Common myeloid progenitor, CD34-positive (primary cell): ENCODE data around the gene NRCAM.
"Not testable (repeated sequence)": the region's sequence is repeated elsewhere in the genome, so short reads cannot be mapped to it uniquely, and the experiment has no call there.

Experiments
- CTCF ChIA-PET: fragments of 350-600 bp; sonication (Branson Sonifier 250); formaldehyde crosslinking; loops from one replicate; lab custom pipeline; 2021; ENCODE audit warnings: antibody characterized with exemption; lab: Charles Lee
- POLR2A ChIA-PET: fragments of 350-600 bp; sonication (Branson Sonifier 250); formaldehyde crosslinking; loops from one replicate; lab custom pipeline; 2021; ENCODE audit warnings: antibody characterized with exemption; lab: Charles Lee
- DNase-seq, 3 donors: peaks; one replicate each; pipeline versions ENCODE4 v3.0.0 to v3.0.0-alpha.2; 2013
- H3K27ac ChIP-seq, 2 experiments: 1 replicate in 1 of 2; 2 replicates in 1 of 2; pipeline ENCODE4 v1.7.0; 2013; ENCODE audit warnings: inconsistent platforms in 2 of 2, low read length in 2 of 2, mild to moderate bottlenecking in 2 of 2, low read depth in 1 of 2, moderate library complexity in 1 of 2; ENCODE audit not compliant: severe bottlenecking in 2 of 2, insufficient read depth in 1 of 2, poor library complexity in 1 of 2
- H3K27me3 ChIP-seq, 5 experiments: replicated peaks in 2 of 5; 1 replicate in 3 of 5; 2 replicates in 2 of 5; pipeline versions ENCODE4 v1.6.1 to v1.7.0; 2013; ENCODE audit warnings: low read length in 4 of 5, mild to moderate bottlenecking in 2 of 5, moderate library complexity in 2 of 5, inconsistent platforms in 1 of 5; ENCODE audit not compliant: insufficient read depth in 5 of 5, control insufficient read depth in 4 of 5
- H3K36me3 ChIP-seq, 4 experiments: 1 replicate in 2 of 4; 2 replicates in 2 of 4; pipeline versions ENCODE4 v1.6.1 to v1.7.0; 2013; ENCODE audit warnings: low read length in 3 of 4, control low read depth in 1 of 4, mild to moderate bottlenecking in 1 of 4; ENCODE audit not compliant: control insufficient read depth in 4 of 4, insufficient read depth in 4 of 4
- H3K4me1 ChIP-seq, 4 experiments: 1 replicate in 3 of 4; 2 replicates in 1 of 4; pipeline versions ENCODE4 v1.6.1 to v1.7.1; 2013; ENCODE audit warnings: low read length in 3 of 4, mild to moderate bottlenecking in 3 of 4, control low read depth in 1 of 4, inconsistent platforms in 1 of 4, moderate library complexity in 1 of 4; ENCODE audit not compliant: control insufficient read depth in 4 of 4, insufficient read depth in 4 of 4; ENCODE audit errors: control extremely low read depth in 1 of 4
- H3K4me3 ChIP-seq, 7 experiments: 1 replicate in 4 of 7; 2 replicates in 3 of 7; pipeline versions ENCODE4 v1.5.1 to v1.7.0; 2013; ENCODE audit warnings: mild to moderate bottlenecking in 7 of 7, low read length in 6 of 7, moderate library complexity in 6 of 7, inconsistent platforms in 2 of 7, low read depth in 2 of 7, control low read depth in 1 of 7; ENCODE audit not compliant: insufficient read depth in 4 of 7, control insufficient read depth in 1 of 7; ENCODE audit errors: extremely low read depth in 1 of 7
- H3K9me3 ChIP-seq, 5 experiments: 1 replicate in 4 of 5; 2 replicates in 1 of 5; pipeline versions ENCODE4 v1.6.1 to v1.7.1; 2013; ENCODE audit warnings: low read length in 4 of 5, mild to moderate bottlenecking in 2 of 5, inconsistent platforms in 1 of 5, low read depth in 1 of 5, moderate library complexity in 1 of 5; ENCODE audit not compliant: control insufficient read depth in 4 of 5, insufficient read depth in 2 of 5; ENCODE audit errors: control extremely low read depth in 1 of 5
- WGBS: methylation state at CpG from one replicate; pipeline ENCODE4 v1.1.5; 2013; ENCODE audit not compliant: insufficient coverage; 5-methylcytosine and 5-hydroxymethylcytosine counted together

The NRCAM gene

DNA sequence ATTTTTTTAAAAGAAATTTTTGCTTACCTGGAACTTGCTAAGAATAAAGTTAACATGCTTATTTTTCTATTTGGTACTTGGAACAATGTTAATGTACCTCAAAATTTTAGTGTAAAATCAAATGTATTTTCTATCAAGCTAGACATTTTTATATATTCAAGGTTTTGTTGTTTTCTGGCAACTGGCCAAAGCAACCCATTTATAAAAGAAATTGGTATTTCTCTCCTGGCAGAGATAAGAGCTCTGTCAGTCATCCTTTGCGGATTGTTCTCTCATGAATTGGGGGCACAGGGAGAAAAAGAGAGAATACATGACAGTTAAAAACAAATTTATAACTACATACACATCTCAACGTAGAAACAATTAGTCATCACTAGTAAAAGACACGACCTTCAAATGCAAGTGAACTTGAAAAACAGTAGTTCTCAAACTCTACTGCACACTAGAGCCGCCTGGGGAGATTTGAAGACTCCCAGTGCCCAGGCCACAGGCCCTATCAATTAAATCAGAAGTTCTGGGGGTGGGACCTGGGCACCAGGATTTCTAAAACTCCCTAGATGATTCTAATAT lies 173.7 kb downstream of the NRCAM start:
- Histone ChIP-seq H3K36me3 (no peaks in the 10 kb centered on the region), H3K9me3 (no peaks in the 10 kb centered on the region), H3K27me3 (peaks cover 0 to 14% (median 3%) of the 10 kb centered on the region in 5 experiments), H3K4me1 (peaks cover 0 to 6% (median under 1%) of the 10 kb centered on the region in 4 experiments), H3K27ac (no peak overlapping the region), H3K4me3 (no peak overlapping the region)
- no peak for DNase-seq
- ChIA-PET CTCF (no interaction called here), POLR2A (no interaction called here)
- 92% methylated on average over 2 of the region's 4 CpGs for WGBS

- POLR2A ChIA-PET, result no interaction called here
- no CpG with 5 or more reads among the region's 3 CpGs for WGBS
- no peak overlapping the region for H3K4me3 ChIP-seq
- no peak overlapping the region for H3K27ac ChIP-seq
- peaks cover 0 to 14% (median 3%) of the 10 kb centered on the region in 5 experiments for H3K27me3 ChIP-seq
- DNase-seq, result no peak
- H3K4me1 ChIP-seq, result peaks cover 0 to 6% (median under 1%) of the 10 kb centered on the region in 4 experiments
- no peaks in the 10 kb centered on the region for H3K9me3 ChIP-seq
- no peaks in the 10 kb centered on the region for H3K36me3 ChIP-seq
- CTCF ChIA-PET, result interaction anchor here (1.3 kb wide), 1 partner anchor 50 kb away, joined by 3 read pairs; no protein-coding TSS in a partner anchor
Observed at GRCh38 chr7:108280136-108280535, 176.1 kb downstream of the NRCAM start.

DNA sequence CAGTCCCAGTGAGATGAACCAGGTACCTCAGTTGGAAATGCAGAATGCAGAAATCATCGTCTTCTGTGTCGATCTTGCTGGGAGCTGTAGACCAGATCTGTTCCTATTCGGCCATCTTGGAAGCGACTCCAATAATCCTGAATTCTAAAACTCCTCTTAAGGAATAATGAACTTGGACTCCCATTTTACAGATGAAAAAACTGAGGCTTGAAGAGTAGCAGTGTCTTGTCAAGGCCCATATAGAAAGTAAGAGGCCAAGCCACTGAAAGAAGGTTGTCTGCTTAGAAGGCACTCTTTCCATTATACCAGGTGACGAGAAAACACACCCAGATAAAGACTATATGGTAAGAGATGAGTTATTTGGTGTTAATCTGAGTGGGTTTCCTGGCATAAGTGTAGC lies 177.5 kb downstream of the NRCAM start:
- POLR2A ChIA-PET, result no interaction called here
- 94% methylated on average over 5 of the region's 5 CpGs for WGBS

GRCh38 chr7:108278281-108278680 lies 178.0 kb downstream of the NRCAM start:
- no peaks in the 10 kb centered on the region for H3K36me3 ChIP-seq
- DNase-seq, result no peak
- POLR2A ChIA-PET, result no interaction called here
- peaks cover 0 to 2% (median under 1%) of the 10 kb centered on the region in 4 experiments for H3K4me1 ChIP-seq
- no peaks in the 10 kb centered on the region for H3K9me3 ChIP-seq
- H3K27me3 ChIP-seq, result peaks cover 0 to 5% (median 2%) of the 10 kb centered on the region in 5 experiments
- 100% methylated on average over 10 of the region's 10 CpGs for WGBS
- H3K27ac ChIP-seq, result no peak overlapping the region
- no peak overlapping the region for H3K4me3 ChIP-seq
- CTCF ChIA-PET, result no interaction called here

More for the DNA sequence above, 177.5 kb downstream of the NRCAM start:
- no peak for DNase-seq
- Histone ChIP-seq H3K9me3 (no peaks in the 10 kb centered on the region), H3K27me3 (peaks cover 0 to 5% (median 3%) of the 10 kb centered on the region in 5 experiments), H3K36me3 (no peaks in the 10 kb centered on the region), H3K4me3 (no peak overlapping the region), H3K27ac (no peak overlapping the region), H3K4me1 (peaks cover 0 to 2% (median under 1%) of the 10 kb centered on the region in 4 experiments)
- CTCF ChIA-PET, result no interaction called here

DNA sequence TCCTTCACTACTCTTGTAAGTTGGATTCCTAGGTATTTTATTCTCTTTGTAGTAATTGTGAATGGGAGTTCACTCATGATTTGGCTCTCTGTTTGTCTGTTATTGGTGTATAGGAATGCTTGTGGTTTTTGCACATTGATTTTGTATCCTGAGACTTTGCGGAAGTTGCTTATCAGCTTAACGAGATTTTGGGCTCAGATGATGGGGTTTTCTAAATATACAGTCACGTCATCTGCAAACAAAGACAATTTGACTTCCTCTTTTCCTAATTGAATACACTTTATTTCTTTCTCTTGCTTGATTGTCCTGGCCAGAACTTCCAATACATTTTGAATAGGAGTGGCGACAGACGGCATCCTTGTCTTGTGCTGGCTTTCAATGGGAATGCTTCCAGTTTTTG lies 181.8 kb downstream of the NRCAM start:
- CTCF ChIA-PET, H3K27ac ChIP-seq, H3K36me3 ChIP-seq, H3K9me3 ChIP-seq, H3K27me3 ChIP-seq, POLR2A ChIA-PET, H3K4me3 ChIP-seq, H3K4me1 ChIP-seq: not testable (repeated sequence)
- peak; percentile 21 to 68 (median 56) for DNase-seq
- whole genome bisulfite sequencing, result 48% methylated on average over 3 of the region's 5 CpGs

- WGBS, result no CpG with 5 or more reads among the region's 1 CpG
- DNase-seq, H3K27me3 ChIP-seq, H3K36me3 ChIP-seq, H3K9me3 ChIP-seq, CTCF ChIA-PET, H3K4me3 ChIP-seq, POLR2A ChIA-PET, H3K4me1 ChIP-seq, H3K27ac ChIP-seq: not testable (repeated sequence)
Observed at GRCh38 chr7:108272891-108273290, 183.3 kb downstream of the NRCAM start.

- Histone ChIP-seq H3K9me3 (no peaks in the 10 kb centered on the region), H3K4me1 (peaks cover 0 to 9% (median 6%) of the 10 kb centered on the region in 4 experiments), H3K27me3 (peaks cover 0 to 7% (median 4%) of the 10 kb centered on the region in 5 experiments), H3K36me3 (no peaks in the 10 kb centered on the region), H3K27ac (no peak overlapping the region), H3K4me3 (no peak overlapping the region)
- POLR2A ChIA-PET, result no interaction called here
- CTCF ChIA-PET, result interaction anchor here (1.1 kb wide), 1 partner anchor 92 kb away, joined by 3 read pairs; no protein-coding TSS in a partner anchor
- DNase-seq, result peak; percentile 10 to 52 (median 40)
- 100% methylated on average over 1 of the region's 5 CpGs for WGBS
Observed at GRCh38 chr7:108270385-108271015, 185.7 kb downstream of the NRCAM start.
